Psoas muscle (tissue), 8 donors: ENCODE results near the gene NAV2. TPM values are rescaled to one million over a fixed set of nuclear protein-coding genes. Genes with fewer than 3 reads are reported as not detected.

Experiments
- ATAC-seq, 4 donors: fragments of 200-7000 bp; cut with Tn5 transposase; one replicate each; pipeline ENCODE4 v1.9.1; 2020; ENCODE audit warnings: moderate library complexity in 3 of 4, mild to moderate bottlenecking in 2 of 4
- DNase-seq, 2 donors: peaks; one replicate each; pipeline ENCODE4 v3.0.0-alpha.2; 2020
- H3K27ac ChIP-seq: fragments of 200-600 bp; one replicate; pipeline ENCODE4 v1.8.0; 2022
- H3K27me3 ChIP-seq, 3 donors: fragments of 200-600 bp in 1 of 3; one replicate each; pipeline versions ENCODE4 v1.6.1 to v1.8.0; 2013 to 2022; ENCODE audit warnings: low read length in 2 of 3, mild to moderate bottlenecking in 2 of 3, moderate library complexity in 1 of 3; ENCODE audit not compliant: insufficient read depth in 3 of 3
- H3K36me3 ChIP-seq, 2 donors: fragments of 200-600 bp in 1 of 2; one replicate each; pipeline versions ENCODE4 v1.6.1 to v1.8.0; 2013 to 2022; ENCODE audit warnings: low read depth in 1 of 2, mild to moderate bottlenecking in 1 of 2, moderate library complexity in 1 of 2; ENCODE audit not compliant: insufficient read depth in 1 of 2
- H3K4me1 ChIP-seq: fragments of 200-600 bp; one replicate; pipeline ENCODE4 v1.8.0; 2022
- H3K4me3 ChIP-seq: fragments of 200-600 bp; one replicate; pipeline ENCODE4 v1.8.0; 2022; ENCODE audit warnings: mild to moderate bottlenecking
- H3K9me3 ChIP-seq: fragments of 200-600 bp; one replicate; pipeline ENCODE4 v1.8.0; 2022
- CTCF ChIP-seq: fragments of 200-600 bp; IDR thresholded peaks from one replicate; pipeline ENCODE4 v1.8.0; 2022; ENCODE audit warnings: antibody characterized with exemption
- WGBS, 3 donors: extraction: QIAGEN DNeasy Blood & Tissue Kit; methylation state at CpG; one replicate each; pipeline versions ENCODE4 v1.1.6 to v1.1.7; 2013; 5-methylcytosine and 5-hydroxymethylcytosine counted together
- intact Hi-C, 2 donors: fragments of 100-400 bp; cut with DNase I; formaldehyde crosslinking; loops; one replicate each; pipeline versions ENCODE4 v1.11.0 to v1.14.2; 2022
- polyA plus RNA-seq, 3 donors: library from polyadenylated mRNA; stranded (reverse); fragments of 200-250 nt; gene quantifications; one replicate each; pipeline ENCODE4 v1.2.3, GENCODE V29; 2013
- total RNA-seq, 4 donors: library from RNA; stranded (reverse); fragmentation: NEBNext Ultra II Directional in 2 of 4; extraction: Animal tissue kit (Norgen Biotek cat#: 25700) in 2 of 4; gene quantifications; one replicate each; pipeline versions ENCODE4 v1.2.1 to v1.2.4, GENCODE V29; 2021 to 2023
- donor health status: healthy with polysubstance abuse.
- donor health status: DM: no; HTN: no; CAD: no; lungs with moderate emphysema.
- donor health status: Bipolar disorder and iron deficiency.
- donor health status: healthy.
- donor health status: DM: yes; HTN: yes; CAD: no.
- donor health status: DM: no; HTN: no; CAD: no.
- donor health status: DM: no; HTN: no; CAD: no.
- donor health status: DM: yes; HTN: yes; CAD: no.

NAV2 gene
- total and polyA plus RNA-seq, 7 donors = 0.68 to 21.8 (median 2.9) TPM

GRCh38 chr11:19820100-19820499 is 107.5 kb downstream of the NAV2 start:
- no peaks in the 10 kb centered on the region for H3K27me3 ChIP-seq
- H3K9me3 ChIP-seq = no peaks in the 10 kb centered on the region
- H3K27ac ChIP-seq = no peak overlapping the region
- no peak overlapping the region for H3K4me3 ChIP-seq
- no peaks in the 10 kb centered on the region for H3K36me3 ChIP-seq
- intact Hi-C loops = no loop called here
- peaks cover 32% of the 10 kb centered on the region for H3K4me1 ChIP-seq
- DNase-seq (no peak), ATAC-seq (peak in 1 of 4 donors; percentile 36)
- TF ChIP-seq CTCF = no peak
- WGBS, 3 donors = 89 to 93% (median 89%) methylated on average over 1 of the region's 1 CpG

GRCh38 chr11:19821412-19821875 is 108.8 kb downstream of the NAV2 start:
- Histone ChIP-seq H3K27me3 (no peaks in the 10 kb centered on the region), H3K4me3 (no peak overlapping the region), H3K9me3 (no peaks in the 10 kb centered on the region), H3K4me1 (peaks cover 19% of the 10 kb centered on the region), H3K36me3 (no peaks in the 10 kb centered on the region), H3K27ac (no peak overlapping the region)
- intact Hi-C loops = no loop called here
- WGBS, 3 donors = 91 to 100% (median 95%) methylated on average over 1 of the region's 1 CpG
- no peak for ATAC-seq
- no peak for DNase-seq
- no peak for TF ChIP-seq CTCF

GRCh38 chr11:19821993-19822392 is 109.4 kb downstream of the NAV2 start:
- no peak for TF ChIP-seq CTCF
- DNase-seq (no peak), ATAC-seq (no peak)
- Histone ChIP-seq H3K4me3 (no peak overlapping the region), H3K27ac (no peak overlapping the region), H3K4me1 (peaks cover 14% of the 10 kb centered on the region), H3K27me3 (no peaks in the 10 kb centered on the region), H3K36me3 (no peaks in the 10 kb centered on the region), H3K9me3 (no peaks in the 10 kb centered on the region)
- intact Hi-C loops = no loop called here
- WGBS, 3 donors = 90 to 91% (median 91%) methylated on average over 3 of the region's 3 CpGs

GRCh38 chr11:19822531-19822930 is 109.9 kb downstream of the NAV2 start:
- Histone ChIP-seq H3K9me3 (no peaks in the 10 kb centered on the region), H3K27ac (no peak overlapping the region), H3K4me1 (peaks cover 8% of the 10 kb centered on the region), H3K27me3 (no peaks in the 10 kb centered on the region), H3K4me3 (no peak overlapping the region), H3K36me3 (no peaks in the 10 kb centered on the region)
- ATAC-seq (no peak), DNase-seq (no peak)
- no peak for TF ChIP-seq CTCF
- intact Hi-C loops = no loop called here

GRCh38 chr11:19826606-19827005 is 114.0 kb downstream of the NAV2 start:
- no peaks in the 10 kb centered on the region for H3K4me1 ChIP-seq
- H3K4me3 ChIP-seq = no peak overlapping the region
- 78 to 97% (median 94%) methylated on average over 4 of the region's 4 CpGs for WGBS, 3 donors
- intact Hi-C loops = no loop called here
- no peak for TF ChIP-seq CTCF
- no peaks in the 10 kb centered on the region for H3K27me3 ChIP-seq
- ATAC-seq (no peak), DNase-seq (no peak)
- no peak overlapping the region for H3K27ac ChIP-seq
- no peaks in the 10 kb centered on the region for H3K9me3 ChIP-seq
- H3K36me3 ChIP-seq = no peaks in the 10 kb centered on the region
